Activated naive CD8-positive, alpha-beta T cell treated with anti-CD3 and anti-CD28 coated beads for 36 hours (primary cell): Measurements from ENCODE around the gene PKD2. TPM values are rescaled to one million over a fixed set of nuclear protein-coding genes. Genes with fewer than 3 reads are reported as not detected.

Experiments used
- DNase-seq: peaks from one replicate; pipeline ENCODE4 v3.0.0; 2021
- H3K27ac Mint-ChIP-seq: one replicate; pipeline ENCODE4 v1.8.0; 2022; ENCODE audit warnings: mild to moderate bottlenecking, moderate library complexity, mixed read lengths
- H3K27me3 Mint-ChIP-seq: one replicate; pipeline ENCODE4 v1.8.0; 2022; ENCODE audit warnings: mild to moderate bottlenecking, mixed read lengths
- H3K36me3 Mint-ChIP-seq: one replicate; pipeline ENCODE4 v1.8.0; 2021; ENCODE audit warnings: mild to moderate bottlenecking, mixed read lengths
- H3K4me1 Mint-ChIP-seq: one replicate; pipeline ENCODE4 v1.8.0; 2021; ENCODE audit warnings: mixed read lengths
- H3K4me3 Mint-ChIP-seq: one replicate; pipeline ENCODE4 v1.8.0; 2022; ENCODE audit warnings: mild to moderate bottlenecking, moderate library complexity, mixed read lengths
- H3K9me3 Mint-ChIP-seq: one replicate; pipeline ENCODE4 v1.8.0; 2022; ENCODE audit warnings: mixed read lengths
- total RNA-seq, 2 experiments: library from RNA; stranded (reverse); gene quantifications; one replicate each; pipeline ENCODE4 v1.2.3, GENCODE V29; 2021

The PKD2 gene
- total RNA-seq, 2 experiments from 2014 or later: 4.4 to 5.2 TPM

- Mint-ChIP-seq H3K36me3 (peaks cover 24% of the 10 kb centered on the region), H3K27me3 (no peaks in the 10 kb centered on the region), H3K4me3 (no peak overlapping the region), H3K4me1 (no peaks in the 10 kb centered on the region), H3K9me3 (no peaks in the 10 kb centered on the region), H3K27ac (no peak overlapping the region)
- DNase-seq: no peak
Measured at GRCh38 chr4:88062311-88062710, 54.9 kb downstream of the PKD2 start.

GRCh38 chr4:88062843-88063242 lies 55.4 kb downstream of the PKD2 start:
- Mint-ChIP-seq H3K36me3 (peaks cover 26% of the 10 kb centered on the region), H3K27ac (no peak overlapping the region), H3K4me1 (no peaks in the 10 kb centered on the region), H3K9me3 (peaks cover 3% of the 10 kb centered on the region), H3K4me3 (no peak overlapping the region), H3K27me3 (no peaks in the 10 kb centered on the region)
- no peak for DNase-seq

GRCh38 chr4:88063634-88064296 lies 56.3 kb downstream of the PKD2 start:
- Mint-ChIP-seq H3K4me1 (no peaks in the 10 kb centered on the region), H3K36me3 (peaks cover 34% of the 10 kb centered on the region), H3K27me3 (no peaks in the 10 kb centered on the region), H3K9me3 (peaks cover 6% of the 10 kb centered on the region), H3K4me3 (no peak overlapping the region), H3K27ac (no peak overlapping the region)
- no peak for DNase-seq

- Mint-ChIP-seq H3K27me3 (no peaks in the 10 kb centered on the region), H3K27ac (no peak overlapping the region)
- no peak for DNase-seq
Measured at GRCh38 chr4:88064410-88064809, 57.0 kb downstream of the PKD2 start.

GRCh38 chr4:88070031-88070430 lies 62.6 kb downstream of the PKD2 start:
- Mint-ChIP-seq H3K27me3 (no peaks in the 10 kb centered on the region), H3K4me3 (no peak overlapping the region), H3K27ac (no peak overlapping the region), H3K4me1 (peaks cover 5% of the 10 kb centered on the region), H3K36me3 (peaks cover 60% of the 10 kb centered on the region), H3K9me3 (peaks cover 18% of the 10 kb centered on the region)
- no peak for DNase-seq

More at GRCh38 chr4:88064410-88064809, 57.0 kb downstream of the PKD2 start:
- Mint-ChIP-seq H3K4me3 (no peak overlapping the region), H3K4me1 (no peaks in the 10 kb centered on the region), H3K36me3 (peaks cover 37% of the 10 kb centered on the region), H3K9me3 (peaks cover 6% of the 10 kb centered on the region)

GRCh38 chr4:88075336-88075735 lies 67.9 kb downstream of the PKD2 start:
- H3K27me3 Mint-ChIP-seq: no peaks in the 10 kb centered on the region
- H3K36me3 Mint-ChIP-seq: peaks cover 33% of the 10 kb centered on the region
- no peak overlapping the region for H3K4me3 Mint-ChIP-seq

GRCh38 chr4:88077911-88078524 lies 70.6 kb downstream of the PKD2 start:
- peaks cover 12% of the 10 kb centered on the region for H3K36me3 Mint-ChIP-seq

More at GRCh38 chr4:88075336-88075735, 67.9 kb downstream of the PKD2 start:
- H3K9me3 Mint-ChIP-seq: peaks cover 13% of the 10 kb centered on the region
- DNase-seq: no peak
- no peak overlapping the region for H3K27ac Mint-ChIP-seq
- peaks cover under 1% of the 10 kb centered on the region for H3K4me1 Mint-ChIP-seq

GRCh38 chr4:88078579-88078978 lies 71.1 kb downstream of the PKD2 start:
- Mint-ChIP-seq H3K27ac (no peak overlapping the region), H3K9me3 (no peaks in the 10 kb centered on the region), H3K4me3 (no peak overlapping the region), H3K36me3 (peaks cover 12% of the 10 kb centered on the region), H3K4me1 (no peaks in the 10 kb centered on the region), H3K27me3 (no peaks in the 10 kb centered on the region)
- no peak for DNase-seq

More at GRCh38 chr4:88077911-88078524, 70.6 kb downstream of the PKD2 start:
- H3K4me1 Mint-ChIP-seq: no peaks in the 10 kb centered on the region
- H3K9me3 Mint-ChIP-seq: no peaks in the 10 kb centered on the region
- no peak overlapping the region for H3K27ac Mint-ChIP-seq
- H3K27me3 Mint-ChIP-seq: no peaks in the 10 kb centered on the region
- DNase-seq: no peak
- no peak overlapping the region for H3K4me3 Mint-ChIP-seq

GRCh38 chr4:88080626-88081025 lies 73.2 kb downstream of the PKD2 start:
- Mint-ChIP-seq H3K4me1 (no peaks in the 10 kb centered on the region), H3K36me3 (peaks cover 6% of the 10 kb centered on the region), H3K27me3 (no peaks in the 10 kb centered on the region), H3K9me3 (no peaks in the 10 kb centered on the region), H3K4me3 (no peak overlapping the region), H3K27ac (no peak overlapping the region)
- DNase-seq: no peak

- H3K4me3 Mint-ChIP-seq: no peak overlapping the region
- H3K9me3 Mint-ChIP-seq: no peaks in the 10 kb centered on the region
- no peak for DNase-seq
- H3K27ac Mint-ChIP-seq: no peak overlapping the region
- no peaks in the 10 kb centered on the region for H3K27me3 Mint-ChIP-seq
- H3K36me3 Mint-ChIP-seq: no peaks in the 10 kb centered on the region
- no peaks in the 10 kb centered on the region for H3K4me1 Mint-ChIP-seq
Measured at GRCh38 chr4:88087004-88087403, 79.6 kb downstream of the PKD2 start.

GRCh38 chr4:88090898-88091297 lies 83.5 kb downstream of the PKD2 start:
- no peaks in the 10 kb centered on the region for H3K36me3 Mint-ChIP-seq
- DNase-seq: no peak
- H3K27me3 Mint-ChIP-seq: no peaks in the 10 kb centered on the region
- no peaks in the 10 kb centered on the region for H3K9me3 Mint-ChIP-seq
- no peak overlapping the region for H3K4me3 Mint-ChIP-seq
- H3K27ac Mint-ChIP-seq: no peak overlapping the region
- H3K4me1 Mint-ChIP-seq: no peaks in the 10 kb centered on the region

GRCh38 chr4:88091378-88091777 lies 83.9 kb downstream of the PKD2 start:
- H3K27me3 Mint-ChIP-seq: no peaks in the 10 kb centered on the region
- no peak overlapping the region for H3K4me3 Mint-ChIP-seq
- no peaks in the 10 kb centered on the region for H3K36me3 Mint-ChIP-seq
- DNase-seq: no peak
- no peak overlapping the region for H3K27ac Mint-ChIP-seq
- H3K9me3 Mint-ChIP-seq: no peaks in the 10 kb centered on the region
- no peaks in the 10 kb centered on the region for H3K4me1 Mint-ChIP-seq

- DNase-seq: no peak
- no peak overlapping the region for H3K4me3 Mint-ChIP-seq
Measured at GRCh38 chr4:88093874-88094273, 86.4 kb downstream of the PKD2 start.

GRCh38 chr4:88097301-88097700 lies 89.9 kb downstream of the PKD2 start:
- DNase-seq: no peak
- H3K4me1 Mint-ChIP-seq: no peaks in the 10 kb centered on the region

More at GRCh38 chr4:88093874-88094273, 86.4 kb downstream of the PKD2 start:
- peaks cover 7% of the 10 kb centered on the region for H3K27me3 Mint-ChIP-seq
- H3K36me3 Mint-ChIP-seq: no peaks in the 10 kb centered on the region
- no peaks in the 10 kb centered on the region for H3K4me1 Mint-ChIP-seq
- no peaks in the 10 kb centered on the region for H3K9me3 Mint-ChIP-seq
- H3K27ac Mint-ChIP-seq: no peak overlapping the region

GRCh38 chr4:88097781-88098180 lies 90.3 kb downstream of the PKD2 start:
- H3K27me3 Mint-ChIP-seq: peaks cover 14% of the 10 kb centered on the region
- no peak for DNase-seq
- no peaks in the 10 kb centered on the region for H3K36me3 Mint-ChIP-seq
- no peaks in the 10 kb centered on the region for H3K4me1 Mint-ChIP-seq
- no peak overlapping the region for H3K27ac Mint-ChIP-seq
- H3K9me3 Mint-ChIP-seq: no peaks in the 10 kb centered on the region
- no peak overlapping the region for H3K4me3 Mint-ChIP-seq

More at GRCh38 chr4:88097301-88097700, 89.9 kb downstream of the PKD2 start:
- Mint-ChIP-seq H3K9me3 (no peaks in the 10 kb centered on the region), H3K27me3 (peaks cover 14% of the 10 kb centered on the region), H3K27ac (no peak overlapping the region), H3K4me3 (no peak overlapping the region), H3K36me3 (no peaks in the 10 kb centered on the region)
